H9 (cell line): Measurements from ENCODE around the gene SOX13. TPM values are rescaled to one million over a fixed set of nuclear protein-coding genes. Genes with fewer than 3 reads are reported as not detected.

Source experiments
- DNase-seq: peaks from one replicate; pipeline ENCODE4 v3.0.0-alpha.2; 2017
- H2AFZ ChIP-seq: one replicate; pipeline ENCODE4 v1.6.1; 2013; ENCODE audit warnings: mild to moderate bottlenecking, low read length, control low read depth, moderate library complexity
- H2AK5ac ChIP-seq: 2 replicates; pipeline ENCODE4 v1.6.1; 2013; ENCODE audit warnings: low read length, control low read depth, mixed read lengths; ENCODE audit not compliant: insufficient read length
- H2BK120ac ChIP-seq: one replicate; pipeline ENCODE4 v1.6.1; 2013; ENCODE audit warnings: low read depth, mild to moderate bottlenecking, low read length, control low read depth, inconsistent platforms; ENCODE audit not compliant: poor library complexity, severe bottlenecking
- H2BK12ac ChIP-seq: 2 replicates; pipeline ENCODE4 v1.6.1; 2013; ENCODE audit warnings: low read length, control low read depth, mixed read lengths, low read depth; ENCODE audit not compliant: insufficient read length
- H2BK15ac ChIP-seq: 2 replicates; pipeline ENCODE4 v1.6.1; 2013; ENCODE audit warnings: low read depth, low read length, control low read depth
- H2BK20ac ChIP-seq: one replicate; pipeline ENCODE4 v1.6.1; 2013; ENCODE audit warnings: low read depth, mild to moderate bottlenecking, low read length, control low read depth, inconsistent platforms; ENCODE audit not compliant: poor library complexity, severe bottlenecking
- H2BK5ac ChIP-seq: 2 replicates; pipeline ENCODE4 v1.6.1; 2013; ENCODE audit warnings: low read length, control low read depth, mixed read lengths; ENCODE audit not compliant: insufficient read length
- H3K14ac ChIP-seq: 2 replicates; pipeline ENCODE4 v1.6.1; 2013; ENCODE audit warnings: low read length, control low read depth; ENCODE audit not compliant: insufficient read depth
- H3K18ac ChIP-seq: 2 replicates; pipeline ENCODE4 v1.6.1; 2013; ENCODE audit warnings: low read depth, mild to moderate bottlenecking, mixed read lengths, low read length, control low read depth; ENCODE audit not compliant: insufficient read length
- H3K23ac ChIP-seq: 2 replicates; pipeline ENCODE4 v1.6.1; 2013; ENCODE audit warnings: low read length, control low read depth, mixed read lengths, low read depth; ENCODE audit not compliant: insufficient read length
- H3K23me2 ChIP-seq: 2 replicates; pipeline ENCODE4 v1.6.1; 2013; ENCODE audit warnings: low read depth, mild to moderate bottlenecking, mixed read lengths, low read length, control low read depth; ENCODE audit not compliant: insufficient read length, poor library complexity, severe bottlenecking
- H3K27ac ChIP-seq: 2 replicates; pipeline ENCODE4 v1.5.1; 2013; ENCODE audit warnings: low read length, control low read depth, mixed read lengths, low read depth; ENCODE audit not compliant: insufficient read length
- H3K27me3 ChIP-seq: 2 replicates; pipeline ENCODE4 v1.6.1; 2013; ENCODE audit warnings: low read length, control low read depth, inconsistent platforms; ENCODE audit not compliant: insufficient read depth
- H3K4ac ChIP-seq: 2 replicates; pipeline ENCODE4 v1.6.1; 2013; ENCODE audit warnings: low read depth, mild to moderate bottlenecking, control low read depth, inconsistent platforms, low read length, moderate library complexity
- H3K4me1 ChIP-seq: 2 replicates; pipeline ENCODE4 v1.6.1; 2013; ENCODE audit warnings: low read length, control low read depth, inconsistent platforms; ENCODE audit not compliant: insufficient read depth
- H3K4me2 ChIP-seq: 2 replicates; pipeline ENCODE4 v1.6.1; 2013; ENCODE audit warnings: low read length, control low read depth, mixed read lengths; ENCODE audit not compliant: insufficient read length, insufficient read depth
- H3K56ac ChIP-seq: 2 replicates; pipeline ENCODE4 v1.6.1; 2013; ENCODE audit warnings: low read depth, mild to moderate bottlenecking, mixed read lengths, low read length, control low read depth; ENCODE audit not compliant: insufficient read length
- H3K79me1 ChIP-seq: 2 replicates; pipeline ENCODE4 v1.6.1; 2013; ENCODE audit warnings: low read depth, mild to moderate bottlenecking, moderate library complexity, low read length, control low read depth, inconsistent platforms; ENCODE audit not compliant: insufficient read depth, poor library complexity, severe bottlenecking
- H3K79me2 ChIP-seq: 2 replicates; pipeline ENCODE4 v1.6.1; 2013; ENCODE audit warnings: low read length, control low read depth, inconsistent platforms; ENCODE audit not compliant: insufficient read depth
- H3K9ac ChIP-seq: 2 replicates; pipeline ENCODE4 v1.6.1; 2013; ENCODE audit warnings: low read length, control low read depth, mixed read lengths; ENCODE audit not compliant: insufficient read length; ENCODE audit errors: extremely low read depth
- H3K9me3 ChIP-seq: one replicate; pipeline ENCODE4 v1.6.1; 2013; ENCODE audit warnings: low read depth, low read length, inconsistent platforms; ENCODE audit not compliant: control insufficient read depth
- H3T11ph ChIP-seq: one replicate; pipeline ENCODE4 v1.6.1; 2013; ENCODE audit warnings: mild to moderate bottlenecking, low read length, control low read depth, inconsistent platforms
- H4K20me1 ChIP-seq: one replicate; pipeline ENCODE4 v1.6.1; 2013; ENCODE audit not compliant: control insufficient read depth, insufficient read length, insufficient read depth
- H4K5ac ChIP-seq: 2 replicates; pipeline ENCODE4 v1.6.1; 2013; ENCODE audit warnings: low read depth, mild to moderate bottlenecking, mixed read lengths, low read length, control low read depth; ENCODE audit not compliant: insufficient read length
- H4K8ac ChIP-seq: replicated peaks from 2 replicates; pipeline ENCODE4 v1.6.1; 2013; ENCODE audit warnings: low read length, control low read depth, mixed read lengths, low read depth; ENCODE audit not compliant: insufficient read length
- H4K91ac ChIP-seq: 2 replicates; pipeline ENCODE4 v1.6.1; 2013; ENCODE audit warnings: low read depth, mild to moderate bottlenecking, moderate library complexity, mixed read lengths, low read length, control low read depth; ENCODE audit not compliant: insufficient read length
- H3K27ac Mint-ChIP-seq, 3 experiments: 2 replicates in 2 of 3; 3 replicates in 1 of 3; pipeline ENCODE4 v1.8.0; 2020 to 2021; ENCODE audit warnings: mixed read lengths in 3 of 3, mild to moderate bottlenecking in 1 of 3, moderate library complexity in 1 of 3
- H3K27me3 Mint-ChIP-seq: 2 replicates; pipeline ENCODE4 v1.8.0; 2021; ENCODE audit warnings: low read depth, mild to moderate bottlenecking, moderate library complexity, mixed read lengths
- H3K36me3 Mint-ChIP-seq, 3 experiments: 2 replicates in 2 of 3; 3 replicates in 1 of 3; pipeline ENCODE4 v1.8.0; 2020 to 2021; ENCODE audit warnings: low read depth in 3 of 3, mixed read lengths in 3 of 3; ENCODE audit not compliant: insufficient read depth in 1 of 3
- H3K4me1 Mint-ChIP-seq, 2 experiments: 2 replicates each; pipeline ENCODE4 v1.8.0; 2020; ENCODE audit warnings: mixed read lengths in 2 of 2
- H3K4me3 Mint-ChIP-seq, 2 experiments: 2 replicates in 1 of 2; 3 replicates in 1 of 2; pipeline ENCODE4 v1.8.0; 2020 to 2021; ENCODE audit warnings: mild to moderate bottlenecking in 2 of 2, mixed read lengths in 2 of 2, moderate library complexity in 1 of 2
- H3K9me3 Mint-ChIP-seq, 2 experiments: 2 replicates in 1 of 2; 3 replicates in 1 of 2; pipeline ENCODE4 v1.8.0; 2020; ENCODE audit warnings: mild to moderate bottlenecking in 2 of 2, mixed read lengths in 2 of 2, moderate library complexity in 1 of 2
- WGBS: extraction: QIAGEN DNeasy Blood & Tissue Kit; methylation state at CpG from one replicate; pipeline ENCODE4 v1.1.7; 2013; ENCODE audit warnings: missing lambda C conversion rate, low lambda C conversion rate, mixed read lengths; ENCODE audit not compliant: insufficient read length; ENCODE audit errors: extremely low coverage; 5-methylcytosine and 5-hydroxymethylcytosine counted together
- total RNA-seq: library from RNA; stranded (reverse); gene quantifications from 2 replicates; pipeline ENCODE4 v1.2.1, GENCODE V29; 2021
- TF ChIP-seq, protein P1 (sequence below): fragments of 200-600 bp; sonication (generic); conservative IDR thresholded peaks from 3 replicates; pipeline ENCODE4 v1.8.0; 2021; ENCODE audit warnings: antibody characterized with exemption, mild to moderate bottlenecking

Gene SOX13
- total RNA-seq, 1 experiment from 2014 or later: 120 TPM

DNA sequence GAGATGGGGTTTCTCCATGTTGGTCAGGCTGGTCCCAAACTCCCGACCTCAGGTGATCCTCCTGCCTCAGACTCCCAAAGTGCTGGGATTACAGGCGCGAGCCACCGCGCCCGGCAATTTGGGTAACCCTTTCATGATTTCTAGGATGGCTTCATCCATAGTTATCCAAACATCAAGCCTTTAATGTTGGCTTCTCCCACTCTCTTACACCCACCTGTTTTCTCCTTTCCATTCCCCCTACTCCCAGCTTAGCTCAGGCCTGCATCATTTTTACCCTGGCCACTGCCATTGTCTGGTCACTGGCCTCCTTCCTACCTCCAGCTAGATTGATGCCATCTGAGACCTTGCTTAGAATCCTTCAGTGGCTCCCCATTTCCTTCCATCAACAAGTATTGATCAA is 2.0 kb upstream of the SOX13 start:
- Histone ChIP-seq H2BK15ac (no peak overlapping the region), H2BK12ac (no peak overlapping the region), H3K79me2 (peaks cover 22% of the 10 kb centered on the region; the same call in 1 of the 2 replicates), H4K20me1 (no peaks in the 10 kb centered on the region), H3K9me3 (no peaks in the 10 kb centered on the region), H3K14ac (no peak overlapping the region), H2BK120ac (no peak overlapping the region), H2BK20ac (no peak overlapping the region), H3K4me1 (peaks cover 12% of the 10 kb centered on the region), H3K4me2 (no peak overlapping the region), H4K91ac (no peak overlapping the region), H3K18ac (no peak overlapping the region), H2AFZ (no peak overlapping the region), H2AK5ac (no peak overlapping the region), H3K79me1 (no peaks in the 10 kb centered on the region), H2BK5ac (no peak overlapping the region), H3K23me2 (peaks cover 12% of the 10 kb centered on the region), H4K5ac (no peak overlapping the region), H4K8ac (no peak overlapping the region), H3K27ac (no peak overlapping the region), H3T11ph (no peak overlapping the region), H3K4ac (no peak overlapping the region), H3K56ac (no peak overlapping the region), H3K9ac (no peak overlapping the region), H3K27me3 (no peaks in the 10 kb centered on the region), H3K23ac (no peak overlapping the region)
- no CpG with 5 or more reads among the region's 6 CpGs for WGBS
- Mint-ChIP-seq H3K4me3 (no peak overlapping the region), H3K9me3 (peaks cover 8 to 10% of the 10 kb centered on the region in 2 experiments), H3K27ac (no peak overlapping the region), H3K4me1 (peaks cover 46 to 51% of the 10 kb centered on the region in 2 experiments), H3K27me3 (peaks cover 5% of the 10 kb centered on the region), H3K36me3 (peaks cover 8 to 13% (median 11%) of the 10 kb centered on the region in 3 experiments; a peak in 6 of 7 replicates)
- TF ChIP-seq, protein P1, sequence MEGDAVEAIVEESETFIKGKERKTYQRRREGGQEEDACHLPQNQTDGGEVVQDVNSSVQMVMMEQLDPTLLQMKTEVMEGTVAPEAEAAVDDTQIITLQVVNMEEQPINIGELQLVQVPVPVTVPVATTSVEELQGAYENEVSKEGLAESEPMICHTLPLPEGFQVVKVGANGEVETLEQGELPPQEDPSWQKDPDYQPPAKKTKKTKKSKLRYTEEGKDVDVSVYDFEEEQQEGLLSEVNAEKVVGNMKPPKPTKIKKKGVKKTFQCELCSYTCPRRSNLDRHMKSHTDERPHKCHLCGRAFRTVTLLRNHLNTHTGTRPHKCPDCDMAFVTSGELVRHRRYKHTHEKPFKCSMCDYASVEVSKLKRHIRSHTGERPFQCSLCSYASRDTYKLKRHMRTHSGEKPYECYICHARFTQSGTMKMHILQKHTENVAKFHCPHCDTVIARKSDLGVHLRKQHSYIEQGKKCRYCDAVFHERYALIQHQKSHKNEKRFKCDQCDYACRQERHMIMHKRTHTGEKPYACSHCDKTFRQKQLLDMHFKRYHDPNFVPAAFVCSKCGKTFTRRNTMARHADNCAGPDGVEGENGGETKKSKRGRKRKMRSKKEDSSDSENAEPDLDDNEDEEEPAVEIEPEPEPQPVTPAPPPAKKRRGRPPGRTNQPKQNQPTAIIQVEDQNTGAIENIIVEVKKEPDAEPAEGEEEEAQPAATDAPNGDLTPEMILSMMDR: no peak
- no peak for DNase-seq
